Daoy (cell line): ENCODE data around the gene CMC1. TPM values are rescaled to one million over a fixed set of nuclear protein-coding genes. Genes with fewer than 3 reads are reported as not detected.
"Not testable (repeated sequence)": the region's sequence is repeated elsewhere in the genome, so short reads cannot be mapped to it uniquely, and the experiment has no call there.

Experiments used
- DNase-seq: peaks from one replicate; pipeline ENCODE4 v3.0.0-alpha.2; 2015; ENCODE audit warnings: low read depth
- total RNA-seq: library from RNA; depleted of rRNA; stranded (reverse); fragments of >200 nt; shearing (Covaris generic); gene quantifications from 2 replicates; pipeline ENCODE4 v1.2.3, GENCODE V29; 2014; rRNA removed

The CMC1 gene
- 5.4 and 18.7 TPM in 2 replicates for total RNA-seq

GRCh38 chr3:28241221-28242160 is at the start of gene CMC1:
Gene CMC1, plus strand, starts transcription at chr3:28241619. Its CDS starts 175 bp downstream, at chr3:28241794.
- DNase-seq, result peak; percentile 97

- no peak for DNase-seq
These were observed 43.3 kb upstream of the CMC1 start for GRCh38 chr3:28198161-28198560.

GRCh38 chr3:28198974-28199373 is 42.4 kb upstream of the CMC1 start:
- no peak for DNase-seq

- not testable (repeated sequence) for DNase-seq
These were observed 41.8 kb upstream of the CMC1 start for GRCh38 chr3:28199643-28200042.

GRCh38 chr3:28200366-28200848 is 41.0 kb upstream of the CMC1 start:
- not testable (repeated sequence) for DNase-seq

- no peak for DNase-seq
These were observed 34.9 kb upstream of the CMC1 start for GRCh38 chr3:28206479-28206878.

- DNase-seq, result no peak
These were observed 34.3 kb upstream of the CMC1 start for GRCh38 chr3:28207000-28207733.

GRCh38 chr3:28210968-28211713 is 30.3 kb upstream of the CMC1 start:
- DNase-seq, result no peak

- no peak for DNase-seq
These were observed 28.7 kb upstream of the CMC1 start for GRCh38 chr3:28212681-28213080.

- DNase-seq, result no peak
These were observed 26.0 kb upstream of the CMC1 start for GRCh38 chr3:28215407-28215806.

- DNase-seq, result no peak
These were observed 23.1 kb upstream of the CMC1 start for GRCh38 chr3:28218071-28218916.

- DNase-seq, result no peak
These were observed 22.6 kb upstream of the CMC1 start for GRCh38 chr3:28218917-28219198.

GRCh38 chr3:28224430-28224829 is 17.0 kb upstream of the CMC1 start:
- DNase-seq, result no peak

GRCh38 chr3:28226020-28226419 is 15.4 kb upstream of the CMC1 start:
- no peak for DNase-seq

GRCh38 chr3:28228623-28229022 is 12.8 kb upstream of the CMC1 start:
- DNase-seq, result no peak

- DNase-seq, result no peak
These were observed 8.8 kb upstream of the CMC1 start for GRCh38 chr3:28232659-28233058.

GRCh38 chr3:28234454-28234853 is 7.0 kb upstream of the CMC1 start:
- DNase-seq, result no peak

GRCh38 chr3:28239108-28239507 is 2.3 kb upstream of the CMC1 start:
- no peak for DNase-seq

- DNase-seq, result no peak
These were observed 978 bp upstream of the CMC1 start for GRCh38 chr3:28240441-28240840.

GRCh38 chr3:28242519-28242918 is 1.1 kb downstream of the CMC1 start:
- DNase-seq, result no peak

- DNase-seq, result no peak
These were observed 2.1 kb downstream of the CMC1 start for GRCh38 chr3:28243424-28244106.
